CD8-positive, alpha-beta memory T cell (primary cell): ENCODE results near the gene DVL2. TPM values are rescaled to one million over a fixed set of nuclear protein-coding genes. Genes with fewer than 3 reads are reported as not detected.

Source experiments
- CTCF ChIA-PET: fragments of 350-600 bp; sonication (Branson Sonifier 250); formaldehyde crosslinking; loops from one replicate; lab custom pipeline; 2021; ENCODE audit warnings: antibody characterized with exemption; lab: Charles Lee
- POLR2A ChIA-PET: fragments of 350-600 bp; sonication (Branson Sonifier 250); formaldehyde crosslinking; loops from one replicate; lab custom pipeline; 2021; ENCODE audit warnings: antibody characterized with exemption; lab: Charles Lee
- DNase-seq, 5 donors: peaks; one replicate each; pipeline versions ENCODE4 v3.0.0 to v3.0.0-alpha.2; 2020 to 2022; ENCODE audit warnings: mixed read lengths in 1 of 5
- H3K27ac ChIP-seq: one replicate; pipeline ENCODE4 v1.7.0; 2013; ENCODE audit warnings: low read depth, mild to moderate bottlenecking, low read length, moderate library complexity
- H3K27me3 ChIP-seq: 2 replicates; pipeline ENCODE4 v1.7.0; 2013; ENCODE audit warnings: low read length, mild to moderate bottlenecking; ENCODE audit not compliant: insufficient read depth, poor library complexity, severe bottlenecking
- H3K36me3 ChIP-seq: 2 replicates; pipeline ENCODE4 v1.7.0; 2013; ENCODE audit warnings: mild to moderate bottlenecking, low read length, moderate library complexity; ENCODE audit not compliant: insufficient read depth
- H3K4me1 ChIP-seq: 2 replicates; pipeline ENCODE4 v1.7.0; 2013; ENCODE audit warnings: mild to moderate bottlenecking, low read length, moderate library complexity; ENCODE audit not compliant: insufficient read depth
- H3K4me3 ChIP-seq: 2 replicates; pipeline ENCODE4 v1.7.0; 2013; ENCODE audit warnings: mild to moderate bottlenecking, low read length
- H3K9me3 ChIP-seq: 2 replicates; pipeline ENCODE4 v1.7.0; 2013; ENCODE audit warnings: mild to moderate bottlenecking, low read length
- H3K27ac Mint-ChIP-seq, 8 donors: one replicate each; pipeline ENCODE4 v1.8.0; 2020 to 2021; ENCODE audit warnings: mixed read lengths in 8 of 8, mild to moderate bottlenecking in 6 of 8, inconsistent platforms in 3 of 8, moderate library complexity in 3 of 8
- H3K27me3 Mint-ChIP-seq, 2 donors: one replicate each; pipeline ENCODE4 v1.8.0; 2020 to 2021; ENCODE audit warnings: mixed read lengths in 2 of 2, mild to moderate bottlenecking in 1 of 2, moderate library complexity in 1 of 2
- H3K36me3 Mint-ChIP-seq, 3 donors: one replicate each; pipeline ENCODE4 v1.8.0; 2020 to 2021; ENCODE audit warnings: mixed read lengths in 3 of 3, inconsistent platforms in 1 of 3, mild to moderate bottlenecking in 1 of 3
- H3K4me1 Mint-ChIP-seq, 3 donors: one replicate each; pipeline ENCODE4 v1.8.0; 2020 to 2021; ENCODE audit warnings: mixed read lengths in 3 of 3, inconsistent platforms in 1 of 3, mild to moderate bottlenecking in 1 of 3
- H3K4me3 Mint-ChIP-seq, 7 donors: one replicate each; pipeline ENCODE4 v1.8.0; 2020 to 2021; ENCODE audit warnings: mixed read lengths in 7 of 7, mild to moderate bottlenecking in 6 of 7, moderate library complexity in 4 of 7, inconsistent platforms in 2 of 7
- H3K9me3 Mint-ChIP-seq, 5 donors: one replicate each; pipeline ENCODE4 v1.8.0; 2020 to 2022; ENCODE audit warnings: mixed read lengths in 5 of 5, mild to moderate bottlenecking in 3 of 5, moderate library complexity in 2 of 5, inconsistent platforms in 1 of 5
- polyA plus RNA-seq: library from polyadenylated mRNA; unstranded; fragments of 300-500 nt; fragmentation: Illumina TruSeq; gene quantifications from one replicate; pipeline ENCODE4 v1.2.3, GENCODE V29; 2021
- total RNA-seq, 2 experiments: library from RNA; stranded (reverse); gene quantifications; one replicate each; pipeline ENCODE4 v1.2.3, GENCODE V29; 2021

Gene DVL2
- total and polyA plus RNA-seq, 3 experiments from 2014 or later: 24.0 to 65.5 (median 61.8) TPM

- peak in 1 of 5 donors; percentile 41 for DNase-seq
- Mint-ChIP-seq H3K4me1 (peaks cover 15 to 24% (median 16%) of the 10 kb centered on the region in 3 donors), H3K4me3 (no peak overlapping the region), H3K27ac (no peak overlapping the region), H3K9me3 (no peaks in the 10 kb centered on the region), H3K36me3 (peaks cover 0 to 84% (median 2%) of the 10 kb centered on the region in 3 donors), H3K27me3 (no peaks in the 10 kb centered on the region)
- Histone ChIP-seq H3K4me1 (peaks cover 15% of the 10 kb centered on the region), H3K36me3 (peaks cover 52% of the 10 kb centered on the region), H3K4me3 (no peak overlapping the region), H3K9me3 (no peaks in the 10 kb centered on the region), H3K27ac (no peak overlapping the region), H3K27me3 (no peaks in the 10 kb centered on the region)
- ChIA-PET POLR2A (no interaction called here), CTCF (no interaction called here)
These were observed 9.6 kb downstream of the DVL2 start for GRCh38 chr17:7224661-7225111.

- H3K27ac ChIP-seq: no peak overlapping the region
- H3K36me3 ChIP-seq: peaks cover 47% of the 10 kb centered on the region
- Mint-ChIP-seq H3K4me1 (peaks cover 19 to 30% (median 21%) of the 10 kb centered on the region in 3 donors), H3K4me3 (no peak overlapping the region), H3K9me3 (no peaks in the 10 kb centered on the region), H3K36me3 (peaks cover 0 to 79% (median 2%) of the 10 kb centered on the region in 3 donors), H3K27ac (peak overlapping the region in 1 of 8 donors; percentile 1), H3K27me3 (no peaks in the 10 kb centered on the region)
- H3K4me3 ChIP-seq: no peak overlapping the region
- ChIA-PET POLR2A (interaction anchor here (1.1 kb wide), 1 partner anchor 10 kb away, joined by 3 read pairs; the partner anchor contains the start of gene DVL2), CTCF (no interaction called here)
- no peaks in the 10 kb centered on the region for H3K9me3 ChIP-seq
- DNase-seq: no peak
- H3K27me3 ChIP-seq: no peaks in the 10 kb centered on the region
- H3K4me1 ChIP-seq: peaks cover 20% of the 10 kb centered on the region
These were observed 10.2 kb downstream of the DVL2 start for GRCh38 chr17:7224110-7224509.

GRCh38 chr17:7223375-7223774 lies 10.9 kb downstream of the DVL2 start:
- POLR2A ChIA-PET: interaction anchor here (0.8 to 1.1 kb wide), 2 partner anchors 11 to 14 kb away, joined by 3 read pairs; partner anchors contain the start of gene DVL2
- no peaks in the 10 kb centered on the region for H3K9me3 Mint-ChIP-seq

GRCh38 chr17:7222972-7223292 lies 11.4 kb downstream of the DVL2 start:
- Mint-ChIP-seq H3K36me3 (peaks cover 0 to 67% (median 2%) of the 10 kb centered on the region in 3 donors), H3K27me3 (no peaks in the 10 kb centered on the region), H3K4me1 (peaks cover 23 to 39% (median 27%) of the 10 kb centered on the region in 3 donors), H3K4me3 (peak overlapping the region in 1 of 7 donors; percentile 58), H3K9me3 (no peaks in the 10 kb centered on the region), H3K27ac (peak overlapping the region in 1 of 8 donors; percentile 47)
- CTCF ChIA-PET: interaction anchor here (4.7 kb wide), 1 partner anchor 12 kb away, joined by 20 read pairs; the partner anchor contains the start of gene DVL2
- Histone ChIP-seq H3K27ac (no peak overlapping the region), H3K36me3 (peaks cover 35% of the 10 kb centered on the region), H3K4me3 (no peak overlapping the region), H3K4me1 (peaks cover 32% of the 10 kb centered on the region), H3K27me3 (no peaks in the 10 kb centered on the region), H3K9me3 (no peaks in the 10 kb centered on the region)
- POLR2A ChIA-PET: interaction anchor here (0.8 to 1.1 kb wide), 2 partner anchors 11 to 14 kb away, joined by 3 read pairs; partner anchors contain the start of gene DVL2
- DNase-seq: no peak

More at GRCh38 chr17:7223375-7223774, 10.9 kb downstream of the DVL2 start:
- H3K27me3 Mint-ChIP-seq: no peaks in the 10 kb centered on the region
- peaks cover 27% of the 10 kb centered on the region for H3K4me1 ChIP-seq
- CTCF ChIA-PET: no interaction called here
- no peaks in the 10 kb centered on the region for H3K27me3 ChIP-seq
- peak overlapping the region in 1 of 7 donors; percentile 58 for H3K4me3 Mint-ChIP-seq
- no peak overlapping the region for H3K27ac ChIP-seq
- peaks cover 21 to 38% (median 26%) of the 10 kb centered on the region in 3 donors for H3K4me1 Mint-ChIP-seq
- peaks cover 39% of the 10 kb centered on the region for H3K36me3 ChIP-seq
- no peaks in the 10 kb centered on the region for H3K9me3 ChIP-seq
- H3K4me3 ChIP-seq: no peak overlapping the region
- DNase-seq: peak in 1 of 5 donors; percentile 30
- peaks cover 0 to 72% (median 2%) of the 10 kb centered on the region in 3 donors for H3K36me3 Mint-ChIP-seq
- H3K27ac Mint-ChIP-seq: peak overlapping the region in 4 of 8 donors; percentile 5 to 92 (median 46)

- H3K27me3 ChIP-seq: no peaks in the 10 kb centered on the region
- peaks cover 26 to 43% (median 30%) of the 10 kb centered on the region in 3 donors for H3K4me1 Mint-ChIP-seq
- peak in 1 of 5 donors; percentile 39 for DNase-seq
- H3K27ac ChIP-seq: no peak overlapping the region
- peak overlapping the region in 2 of 7 donors; percentile 44 to 58 for H3K4me3 Mint-ChIP-seq
- peak overlapping the region in 5 of 8 donors; percentile 17 to 97 (median 66) for H3K27ac Mint-ChIP-seq
- no peaks in the 10 kb centered on the region for H3K27me3 Mint-ChIP-seq
- H3K36me3 ChIP-seq: peaks cover 32% of the 10 kb centered on the region
- ChIA-PET CTCF (interaction anchor here (1.0 to 4.7 kb wide), 2 partner anchors 13 to 74 kb away, joined by 5 to 20 read pairs; partner anchors contain the start of gene DVL2), POLR2A (interaction anchor here (2.1 kb wide), 1 partner anchor 20 kb away, joined by 13 read pairs; the partner anchor contains the start of gene GABARAP)
- peaks cover 0 to 63% (median 2%) of the 10 kb centered on the region in 3 donors for H3K36me3 Mint-ChIP-seq
- H3K4me3 ChIP-seq: no peak overlapping the region
- H3K9me3 ChIP-seq: no peaks in the 10 kb centered on the region
- H3K9me3 Mint-ChIP-seq: no peaks in the 10 kb centered on the region
- H3K4me1 ChIP-seq: peaks cover 36% of the 10 kb centered on the region
These were observed 12.0 kb downstream of the DVL2 start for GRCh38 chr17:7222093-7222971.

- ChIA-PET CTCF (interaction anchor here (0.8 to 4.7 kb wide), 9 partner anchors 13 to 339 kb away, joined by 3 to 23 read pairs (median 5); partner anchors contain the start of genes DVL2 and SLC2A4), POLR2A (interaction anchor here (1.0 to 3.1 kb wide), 4 partner anchors 13 to 21 kb away, joined by 5 to 31 read pairs (median 10); partner anchors contain the start of genes DVL2, GABARAP and PHF23)
- H3K27ac Mint-ChIP-seq: peak overlapping the region in 7 of 8 donors; percentile 81 to 98 (median 93)
- no peaks in the 10 kb centered on the region for H3K27me3 Mint-ChIP-seq
- no peaks in the 10 kb centered on the region for H3K9me3 ChIP-seq
- H3K9me3 Mint-ChIP-seq: no peaks in the 10 kb centered on the region
- DNase-seq: no peak
- H3K4me1 Mint-ChIP-seq: peaks cover 28 to 47% (median 34%) of the 10 kb centered on the region in 3 donors
- no peak overlapping the region for H3K4me3 ChIP-seq
- no peak overlapping the region for H3K27ac ChIP-seq
- peaks cover 0 to 55% (median 2%) of the 10 kb centered on the region in 3 donors for H3K36me3 Mint-ChIP-seq
- H3K4me3 Mint-ChIP-seq: peak overlapping the region; percentile 74 to 96 (median 93)
- H3K4me1 ChIP-seq: peaks cover 42% of the 10 kb centered on the region
- H3K27me3 ChIP-seq: no peaks in the 10 kb centered on the region
- H3K36me3 ChIP-seq: peaks cover 25% of the 10 kb centered on the region
These were observed 12.8 kb downstream of the DVL2 start for GRCh38 chr17:7221278-7222092.
